DMS53 treated with DMSO at 0.1 percent for 48 hours (cell line): ENCODE measurements around the gene SIT1.
"Not testable (repeated sequence)": the region's sequence is repeated elsewhere in the genome, so short reads cannot be mapped to it uniquely, and the experiment has no call there.

Source experiments
- DNase-seq: peaks from one replicate; lab custom pipeline; 2025; ENCODE audit not compliant: unreplicated experiment; lab: John Stamatoyannopoulos, UW

The SIT1 gene

DNA sequence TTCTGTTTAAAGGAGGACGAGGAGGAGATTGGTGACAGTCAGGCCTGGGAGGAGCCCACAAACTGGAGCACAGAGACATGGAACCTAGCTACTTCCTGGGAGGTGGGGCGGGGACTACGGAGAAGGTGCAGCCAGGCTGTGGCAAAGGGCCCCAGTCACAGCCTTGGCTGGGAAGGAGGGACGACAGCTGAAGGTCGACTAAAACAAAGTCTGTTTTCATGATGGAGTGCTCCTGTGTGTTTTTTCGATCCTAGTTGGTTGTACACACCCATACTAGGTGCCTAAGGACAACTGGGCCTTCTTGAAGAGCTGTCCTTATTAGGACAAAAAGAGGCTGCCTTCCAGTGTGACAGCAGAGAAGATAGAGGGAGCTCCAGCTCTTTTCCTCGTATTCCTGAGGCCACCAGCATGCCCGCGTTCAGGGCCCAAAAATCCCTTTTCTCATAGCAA lies 10.3 kb upstream of the SIT1 start:
- DNase-seq: peak; percentile 11

DNA sequence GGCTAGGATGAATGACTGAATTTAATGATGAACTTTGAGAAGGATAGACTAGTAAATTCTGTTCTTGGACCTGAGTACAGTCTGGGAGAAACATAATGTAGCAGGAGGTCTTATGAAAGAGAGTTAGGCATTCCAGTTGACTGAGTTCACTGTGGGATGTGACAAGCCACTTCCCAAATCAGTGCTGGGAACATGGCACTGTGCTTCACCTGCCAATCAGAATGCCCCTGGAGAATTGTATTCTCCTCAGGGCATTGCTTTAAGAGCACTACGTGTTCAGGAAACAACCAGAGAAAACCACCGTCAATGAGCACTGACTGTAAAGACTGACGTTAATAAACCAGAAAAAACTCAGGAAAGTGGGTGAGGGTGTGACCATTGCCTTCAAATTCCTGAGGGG lies 8.6 kb upstream of the SIT1 start:
- DNase-seq: no peak

DNA sequence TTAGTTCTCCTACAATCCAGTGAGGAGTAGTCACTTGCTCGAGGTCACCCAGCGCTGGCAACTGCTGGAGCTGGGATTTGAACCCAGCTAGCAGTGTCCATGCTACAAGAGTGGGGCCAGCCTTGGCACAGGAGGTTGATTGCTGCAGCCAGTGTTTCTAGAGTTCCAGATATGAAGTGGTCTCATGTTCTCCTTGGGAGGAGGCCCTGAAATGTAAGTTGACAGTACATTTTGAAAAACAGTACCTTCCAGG lies 8.2 kb upstream of the SIT1 start:
- DNase-seq: no peak

DNA sequence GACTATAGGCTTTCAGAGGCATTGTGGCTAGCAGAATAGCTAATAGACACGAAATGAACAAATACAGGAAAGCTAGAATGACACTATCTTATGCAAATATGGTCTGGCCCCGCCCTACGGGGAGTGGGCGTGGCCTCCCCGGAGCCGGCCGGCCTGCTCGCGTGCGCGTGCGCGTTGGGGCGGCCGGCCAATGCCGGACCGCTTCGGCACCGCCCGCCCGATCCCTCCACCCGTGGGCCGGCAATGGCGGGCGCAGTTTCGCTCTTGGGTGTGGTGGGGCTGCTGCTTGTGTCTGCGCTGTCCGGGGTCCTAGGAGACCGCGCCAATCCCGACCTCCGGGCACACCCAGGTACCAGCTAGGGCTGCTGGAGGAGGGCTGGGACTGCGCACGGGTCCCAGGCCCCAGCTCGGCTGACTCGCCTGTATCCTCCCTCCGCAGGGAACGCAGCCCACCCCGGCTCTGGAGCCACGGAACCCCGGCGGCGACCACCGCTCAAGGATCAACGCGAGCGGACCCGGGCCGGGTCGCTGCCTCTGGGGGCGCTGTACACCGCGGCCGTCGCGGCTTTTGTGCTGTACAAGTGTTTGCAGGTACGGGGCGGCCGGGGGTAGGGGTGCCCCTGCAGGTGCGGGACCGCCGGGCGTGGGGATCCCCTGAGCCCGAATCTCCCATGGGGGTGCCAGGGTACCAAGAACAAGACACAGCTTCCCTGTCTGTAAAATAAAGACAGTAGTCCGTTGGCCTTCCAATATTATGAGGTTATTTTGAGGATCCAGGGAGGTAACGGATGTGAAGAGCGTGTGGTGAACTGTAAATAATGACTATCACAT lies 7.6 kb upstream of the SIT1 start, which contains the start of gene CCDC107:
Gene CCDC107, plus strand, starts transcription at position 156 of the 831 bp plus-strand sequence. Its CDS starts 88 bp downstream, at position 244.
- peak; percentile 11 for DNase-seq

DNA sequence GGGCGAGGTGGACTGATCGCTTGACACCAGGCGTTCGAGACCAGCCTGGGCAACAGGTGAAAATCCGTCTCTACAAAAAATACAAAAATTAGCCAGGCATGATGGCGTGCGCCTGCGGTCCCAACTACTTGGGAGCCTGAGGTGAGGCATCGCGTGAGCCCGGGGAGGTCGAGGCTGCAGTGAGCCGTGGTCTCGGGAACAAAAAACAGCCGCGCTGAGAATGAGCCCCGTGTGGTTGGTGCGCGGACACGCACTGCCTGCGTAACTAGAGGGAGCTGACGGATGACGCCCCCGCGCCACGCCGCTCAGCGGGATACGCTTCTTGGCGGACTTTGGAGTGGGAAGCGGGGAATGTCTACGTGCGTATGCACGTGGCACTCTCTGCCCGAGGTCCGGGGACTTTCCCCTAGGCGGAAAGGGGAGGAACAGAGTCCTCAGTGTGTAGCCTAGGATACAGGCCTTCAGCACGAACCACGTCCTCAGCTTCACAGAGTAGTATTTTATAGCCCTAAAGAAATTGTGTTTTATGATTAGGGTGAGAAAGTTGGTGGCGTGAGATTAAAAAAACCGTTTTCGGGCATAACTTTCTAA lies 6.9 kb upstream of the SIT1 start, which contains the start of gene RMRP:
Gene RMRP, minus strand, starts transcription at position 474 of the 591 bp plus-strand sequence.
- peak; percentile 91 for DNase-seq

DNA sequence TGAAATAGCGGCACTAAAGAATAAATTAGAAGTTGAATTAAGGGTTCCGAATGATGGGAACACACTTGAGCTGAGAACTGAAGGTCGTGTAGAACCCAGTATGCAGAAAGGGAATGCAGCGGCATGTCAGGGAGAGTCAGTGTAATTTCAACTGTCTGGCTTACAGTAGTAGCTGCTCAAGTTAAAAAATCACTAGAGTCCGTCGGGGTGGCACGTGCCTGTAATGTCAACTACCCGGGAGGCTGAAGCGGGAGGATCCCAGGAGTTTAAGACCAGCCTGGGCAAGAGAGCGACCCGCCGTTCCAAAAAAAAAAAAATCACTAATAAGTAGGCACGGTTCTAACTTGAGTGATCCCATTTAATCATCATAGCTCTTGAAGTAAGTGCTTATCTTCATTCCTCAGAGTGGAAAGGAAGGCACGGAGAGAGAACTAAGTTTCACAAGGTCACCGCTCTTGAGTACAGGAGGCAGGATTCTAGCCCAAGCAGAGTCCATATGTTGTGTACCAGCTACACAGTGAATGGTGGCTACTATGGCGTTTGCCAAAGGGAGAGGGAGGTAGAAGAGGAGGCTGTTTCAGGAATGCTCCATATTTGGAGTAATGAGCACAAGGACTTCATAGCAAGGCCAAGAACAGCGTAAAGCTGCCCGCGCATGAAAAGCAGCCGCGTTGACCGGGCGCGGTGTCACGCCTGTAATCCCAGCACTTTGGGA lies 6.3 kb upstream of the SIT1 start:
- DNase-seq: peak; percentile 38

DNA sequence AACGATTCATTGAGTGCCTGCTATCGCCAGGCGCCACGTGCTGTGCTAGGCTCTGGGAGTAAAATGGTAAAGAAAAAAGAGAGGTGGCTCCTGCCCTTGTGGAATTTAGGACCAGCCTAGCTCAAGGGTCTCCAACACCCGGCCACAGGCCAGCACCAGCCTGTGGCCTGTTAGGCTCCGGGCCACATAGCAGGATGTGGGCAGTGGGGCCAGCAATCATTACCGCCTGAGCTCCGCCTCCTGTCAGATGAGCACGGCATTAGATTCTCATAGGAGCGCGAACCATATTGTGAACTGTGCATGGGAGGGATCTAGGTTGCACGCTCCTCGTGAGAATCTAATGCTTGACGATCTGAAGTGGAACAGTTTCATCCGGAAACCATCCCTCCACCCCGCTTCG lies 5.6 kb upstream of the SIT1 start:
- DNase-seq: no peak

DNA sequence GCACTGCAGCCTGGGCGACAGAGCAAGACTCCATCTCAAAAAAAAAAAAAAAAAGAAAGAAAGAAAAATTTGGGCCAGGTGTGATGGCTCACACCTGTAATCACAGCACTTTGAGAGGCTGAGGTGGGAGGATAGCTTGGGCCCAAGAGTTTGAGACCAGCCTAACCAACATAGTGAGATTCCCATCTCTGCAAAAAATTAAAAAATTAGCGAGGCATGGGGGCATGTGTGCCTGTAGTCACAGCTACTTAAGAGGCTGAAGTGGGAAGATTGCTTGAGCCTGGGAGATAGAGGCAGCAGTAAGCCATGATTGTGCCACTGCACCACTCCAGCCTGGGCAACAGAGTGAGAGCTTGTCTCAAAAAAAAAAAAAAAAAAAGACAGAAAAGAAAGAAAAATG lies 2.9 kb upstream of the SIT1 start:
- no peak for DNase-seq

DNA sequence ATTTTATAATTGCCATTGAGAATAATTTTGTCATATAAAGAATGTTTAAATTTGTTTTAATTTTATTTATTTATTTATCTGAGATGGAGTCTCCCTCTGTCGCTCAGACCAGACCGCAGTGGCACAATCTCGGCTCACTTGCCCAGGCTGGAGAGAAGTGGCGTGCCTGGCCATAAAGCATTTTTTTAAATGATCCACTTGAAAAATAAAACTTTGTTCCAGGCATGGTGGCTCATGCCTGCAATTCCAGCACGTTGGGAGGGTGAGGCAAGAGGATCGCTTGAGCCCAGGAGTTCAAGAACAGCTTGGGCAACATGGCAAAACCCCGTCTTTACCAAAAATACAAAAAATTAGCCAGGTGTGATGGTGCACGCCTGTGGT lies 2.1 kb upstream of the SIT1 start:
- DNase-seq: no peak

DNA sequence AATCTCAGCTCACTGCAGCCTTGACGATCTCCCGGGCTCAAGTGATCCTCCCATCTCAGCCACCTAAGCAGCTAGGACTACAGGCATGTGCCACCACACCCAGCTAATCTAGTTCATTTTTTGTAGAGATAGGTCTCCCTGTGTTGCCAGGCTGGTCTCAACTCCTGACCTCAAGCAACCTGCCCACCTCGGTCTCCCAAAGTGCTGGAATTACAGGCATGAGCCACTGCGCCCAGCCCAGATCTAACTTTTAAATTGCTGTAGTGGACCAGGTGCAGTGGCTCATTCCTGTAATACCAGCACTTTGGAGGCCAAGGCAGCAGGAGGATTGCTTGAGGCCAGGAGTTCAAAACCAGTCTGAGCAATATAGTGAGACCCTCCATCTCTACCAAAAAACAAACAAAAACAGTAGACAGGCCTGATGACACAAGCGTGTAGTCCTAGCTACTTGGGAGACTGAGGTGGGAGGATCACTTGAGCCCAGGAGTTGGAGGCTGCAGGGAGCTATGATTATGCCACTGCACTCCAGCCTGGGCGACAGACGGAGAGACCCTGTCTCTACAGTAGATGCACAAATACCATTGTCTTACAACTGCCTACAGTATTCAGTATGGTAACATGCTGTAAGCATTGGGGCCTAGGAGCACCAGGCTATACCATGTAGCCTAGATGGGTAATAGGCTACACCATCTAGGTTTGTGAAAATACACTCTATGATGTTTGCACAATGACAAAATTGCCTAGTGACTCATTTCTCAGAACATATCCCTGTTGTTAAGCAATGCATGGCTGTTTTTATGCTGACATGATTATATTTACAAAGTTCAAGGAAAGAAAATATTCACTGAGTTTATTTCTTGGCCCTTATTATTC lies 1.5 kb upstream of the SIT1 start:
- peak; percentile 54 for DNase-seq

DNA sequence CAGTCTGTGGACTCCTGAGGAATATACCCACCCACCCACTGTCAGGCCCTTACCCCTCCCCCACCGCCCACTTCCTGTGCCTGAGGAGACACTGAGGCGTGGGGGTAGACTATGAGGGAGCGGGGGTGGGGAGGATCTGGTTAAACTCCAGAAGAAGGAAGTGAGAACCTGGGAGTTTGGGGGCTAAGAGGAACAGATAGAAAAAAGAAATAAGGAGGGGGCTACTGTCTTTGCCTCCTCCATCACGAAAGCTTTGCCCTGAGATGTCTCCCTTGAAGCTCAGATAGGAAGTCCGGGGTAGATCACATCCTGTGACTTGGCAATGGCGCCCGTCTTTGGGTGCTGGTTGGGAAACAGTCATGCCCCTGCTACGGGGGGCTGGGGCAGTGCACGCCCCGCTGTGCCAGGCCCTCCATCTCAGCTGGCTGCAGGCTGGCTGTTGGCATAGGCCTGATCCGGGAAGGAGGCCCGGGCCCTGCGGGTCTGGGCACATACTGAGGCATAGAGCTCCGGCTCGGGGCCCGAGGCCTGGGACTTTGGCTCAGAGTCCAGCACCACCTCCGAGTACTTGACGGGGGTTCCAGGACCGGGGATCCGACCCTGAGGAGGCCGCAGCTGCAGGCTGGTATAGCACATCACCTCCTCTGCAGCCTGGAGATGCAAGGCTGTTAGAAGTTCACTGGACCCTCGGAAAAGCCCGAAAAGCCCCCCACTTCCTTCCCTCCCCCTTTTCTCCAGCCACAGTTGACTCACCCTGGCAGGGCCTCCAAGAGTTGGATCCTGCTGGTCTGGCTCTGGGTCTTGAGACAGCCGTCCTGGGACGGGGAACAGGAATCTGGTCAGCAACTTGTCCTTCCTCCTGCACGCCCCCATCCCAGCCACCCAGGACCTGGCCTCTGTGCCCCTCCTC lies 1.0 kb downstream of the SIT1 start:
- DNase-seq: no peak

DNA sequence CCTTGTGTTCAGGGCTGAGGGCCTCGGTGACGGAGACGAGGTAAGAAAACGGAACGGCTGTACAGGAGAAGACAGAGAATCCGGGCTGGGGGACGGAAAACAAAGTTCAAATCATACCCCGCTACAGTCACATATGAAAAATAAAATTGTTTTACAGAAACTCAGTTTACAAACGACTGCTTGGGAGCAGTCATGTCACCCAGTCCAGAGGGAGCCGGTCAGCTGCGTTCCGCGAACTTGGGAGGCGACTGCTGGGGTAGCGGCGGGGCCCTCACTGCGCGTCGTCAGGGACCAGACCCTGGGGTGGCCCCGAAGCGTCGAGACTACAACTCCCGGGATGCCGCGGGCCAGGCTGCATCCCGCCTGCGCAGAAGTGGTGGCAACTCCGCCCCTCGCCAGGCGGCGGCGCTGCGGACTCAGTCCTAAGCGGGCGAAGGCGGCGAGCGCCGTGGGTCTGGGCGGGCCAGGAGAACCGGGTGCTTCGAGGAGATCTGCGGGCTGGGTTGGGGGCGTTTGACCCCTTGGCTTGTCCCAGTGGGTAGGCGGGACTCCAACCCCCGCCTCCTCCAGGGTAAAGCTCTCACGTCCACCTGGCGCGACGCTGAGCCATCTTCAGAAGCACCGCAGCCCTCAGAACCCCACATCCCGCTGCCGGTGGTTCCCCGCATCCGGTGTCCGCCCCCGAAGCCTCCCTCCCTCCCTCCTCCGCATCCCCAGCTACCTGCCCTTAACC lies 4.0 kb downstream of the SIT1 start:
- peak; percentile 61 for DNase-seq

DNA sequence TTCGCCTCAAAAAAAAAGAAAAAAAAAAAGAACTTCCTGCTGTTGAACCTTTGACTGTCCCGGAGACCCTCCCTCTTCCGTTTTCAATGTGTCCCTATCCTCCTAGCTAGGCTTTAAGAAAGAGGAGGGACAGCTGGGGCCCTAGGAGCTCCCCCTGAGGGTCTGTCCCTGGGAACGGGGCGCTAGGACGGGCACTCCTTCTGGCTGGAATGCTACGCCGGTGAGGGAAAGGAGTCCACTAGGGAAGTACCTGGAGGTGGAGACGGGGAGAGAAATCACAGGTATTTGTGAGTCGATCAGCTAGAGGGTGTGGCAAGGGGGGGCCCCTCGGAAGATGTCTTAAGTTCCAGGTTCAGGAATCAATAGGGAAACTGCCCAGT lies 4.6 kb downstream of the SIT1 start:
- no peak for DNase-seq

DNA sequence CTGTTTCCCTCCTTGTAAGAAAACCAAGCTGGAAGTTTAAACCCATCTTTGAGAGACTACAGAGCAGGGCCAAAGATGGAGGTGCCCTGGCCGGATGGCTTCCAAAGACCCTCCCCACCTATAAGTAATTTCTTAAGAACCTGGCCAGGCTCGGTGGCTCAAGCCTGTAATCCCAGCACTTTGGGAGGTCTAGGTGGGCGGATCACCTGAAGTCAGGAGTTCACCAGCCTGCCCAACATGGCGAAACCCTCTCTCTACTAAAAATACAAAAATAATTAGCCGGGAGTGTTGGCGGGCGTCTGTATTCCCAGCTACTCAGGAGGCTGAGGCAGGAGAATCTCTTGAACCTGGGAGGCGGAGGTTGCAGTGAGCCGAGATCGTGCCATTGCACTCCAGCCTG lies 5.0 kb downstream of the SIT1 start:
- not testable (repeated sequence) for DNase-seq

DNA sequence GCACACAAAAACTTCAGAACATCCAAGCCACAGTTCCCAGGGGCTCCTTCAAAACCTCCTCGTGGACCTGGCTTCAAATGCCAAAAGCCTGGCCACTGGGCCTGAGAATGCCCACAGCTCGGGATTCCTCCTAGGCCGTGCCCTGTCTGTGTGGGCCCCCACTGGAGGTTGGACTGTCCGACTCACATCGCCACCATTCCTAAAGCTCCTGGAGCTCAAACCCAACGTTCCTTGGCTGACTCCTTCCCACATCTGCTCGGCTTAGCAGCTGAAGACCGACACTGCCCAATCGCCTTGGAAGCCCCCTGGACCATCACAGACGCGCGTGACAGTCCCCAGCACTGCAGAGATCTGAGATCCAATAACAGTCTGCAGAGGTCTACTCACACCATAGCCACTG lies 7.7 kb downstream of the SIT1 start:
- no peak for DNase-seq

DNA sequence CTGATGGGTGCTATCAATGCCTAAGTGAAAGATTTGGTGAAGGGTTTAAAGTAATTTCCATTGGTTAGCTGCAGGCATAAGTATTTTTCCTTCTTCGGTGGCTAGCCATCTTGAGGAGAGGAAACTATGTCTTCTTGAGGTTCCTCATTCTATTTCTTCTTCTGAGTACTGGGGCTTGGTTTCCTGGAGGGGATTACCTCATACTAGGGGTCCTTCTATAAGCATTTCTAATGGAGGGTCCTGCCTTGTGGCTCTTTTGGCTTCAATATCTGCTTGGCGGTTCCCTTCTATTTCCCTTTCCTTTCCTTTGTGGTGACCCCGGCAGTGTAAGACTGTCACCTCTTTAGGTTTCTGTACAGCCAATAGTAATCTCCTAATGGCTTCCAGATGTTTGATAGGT lies 9.3 kb downstream of the SIT1 start:
- DNase-seq: not testable (repeated sequence)

DNA sequence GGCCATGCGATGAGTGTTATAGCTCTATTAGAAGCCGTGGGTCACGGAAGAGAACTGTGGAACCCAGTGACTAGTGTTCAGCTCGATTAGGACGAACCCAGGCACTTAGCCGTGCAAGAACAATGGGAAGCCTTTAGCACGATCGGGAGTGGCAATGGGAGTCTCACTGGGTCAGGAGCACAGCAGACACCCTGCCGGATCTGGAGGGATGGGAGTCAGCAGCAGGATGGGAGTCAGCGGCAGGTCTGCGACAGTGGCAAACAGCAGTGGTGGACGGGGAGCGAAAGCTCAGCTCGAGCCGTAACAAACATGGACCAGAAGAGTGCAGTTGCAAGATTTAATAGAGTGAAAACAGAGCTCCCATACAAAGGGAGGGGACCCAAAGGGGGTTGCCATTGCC lies 10.3 kb downstream of the SIT1 start:
- DNase-seq: not testable (repeated sequence)

DNA sequence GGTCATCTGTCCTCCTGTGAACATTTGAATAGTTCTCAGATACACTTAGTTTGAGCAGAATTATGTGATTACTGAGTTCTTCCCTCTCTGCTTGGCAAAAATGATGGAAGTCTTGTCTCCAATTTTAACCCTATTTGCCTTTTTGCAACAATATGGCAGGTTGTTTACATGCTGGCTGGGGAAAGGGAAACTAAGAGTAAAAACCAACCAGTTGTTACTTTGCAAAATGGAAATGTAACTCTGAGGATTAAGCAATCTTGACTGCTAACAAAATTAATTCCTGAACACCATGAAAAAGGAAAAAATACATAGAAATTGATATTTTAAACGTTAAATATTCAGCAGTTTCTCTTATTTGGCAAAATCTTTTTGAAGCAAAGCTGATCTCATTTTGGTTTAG lies 11.1 kb downstream of the SIT1 start:
- no peak for DNase-seq

DNA sequence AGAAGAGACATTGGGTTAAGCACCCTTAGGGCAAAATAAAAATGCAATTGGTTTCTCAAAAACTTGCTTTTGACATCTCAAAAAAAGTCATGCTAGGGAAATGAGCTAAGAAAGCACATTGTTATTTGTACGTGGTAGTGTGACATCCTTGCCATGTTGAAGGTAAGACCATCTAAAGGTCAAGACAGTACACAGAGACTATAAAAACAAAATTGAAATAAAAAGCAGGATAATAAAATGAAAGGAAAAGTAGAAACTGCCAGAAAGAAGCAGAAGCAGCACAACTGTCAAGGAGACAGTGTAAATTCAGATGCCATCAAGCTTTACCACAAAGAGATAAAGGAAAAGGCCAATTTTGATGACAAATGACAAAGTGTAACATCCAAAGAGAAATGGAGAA lies 11.5 kb downstream of the SIT1 start:
- not testable (repeated sequence) for DNase-seq
